ENCODE data around the gene CLIP2.

The CLIP2 gene

DNA sequence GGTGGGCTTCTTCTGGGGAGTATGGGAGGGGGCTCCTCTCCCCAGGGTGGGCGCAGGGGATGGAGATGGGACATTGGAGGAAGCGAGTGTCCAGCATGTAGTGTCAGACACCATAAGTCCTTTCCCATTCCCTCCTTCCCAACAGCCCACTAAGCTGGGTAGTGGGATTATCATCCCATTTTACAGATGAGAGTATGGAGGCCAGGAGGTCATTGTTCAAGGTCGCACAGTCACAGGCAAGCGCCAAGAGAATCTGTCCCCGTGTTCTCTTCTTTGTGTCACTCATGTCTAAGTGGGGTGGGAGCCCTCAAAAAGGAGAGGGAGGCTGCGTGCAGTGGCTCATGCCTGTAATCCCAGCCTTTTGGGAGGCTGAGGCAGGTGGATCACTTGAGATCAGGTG, 64.8 kb downstream of the CLIP2 start:
- TF ChIP-seq, protein P1, sequence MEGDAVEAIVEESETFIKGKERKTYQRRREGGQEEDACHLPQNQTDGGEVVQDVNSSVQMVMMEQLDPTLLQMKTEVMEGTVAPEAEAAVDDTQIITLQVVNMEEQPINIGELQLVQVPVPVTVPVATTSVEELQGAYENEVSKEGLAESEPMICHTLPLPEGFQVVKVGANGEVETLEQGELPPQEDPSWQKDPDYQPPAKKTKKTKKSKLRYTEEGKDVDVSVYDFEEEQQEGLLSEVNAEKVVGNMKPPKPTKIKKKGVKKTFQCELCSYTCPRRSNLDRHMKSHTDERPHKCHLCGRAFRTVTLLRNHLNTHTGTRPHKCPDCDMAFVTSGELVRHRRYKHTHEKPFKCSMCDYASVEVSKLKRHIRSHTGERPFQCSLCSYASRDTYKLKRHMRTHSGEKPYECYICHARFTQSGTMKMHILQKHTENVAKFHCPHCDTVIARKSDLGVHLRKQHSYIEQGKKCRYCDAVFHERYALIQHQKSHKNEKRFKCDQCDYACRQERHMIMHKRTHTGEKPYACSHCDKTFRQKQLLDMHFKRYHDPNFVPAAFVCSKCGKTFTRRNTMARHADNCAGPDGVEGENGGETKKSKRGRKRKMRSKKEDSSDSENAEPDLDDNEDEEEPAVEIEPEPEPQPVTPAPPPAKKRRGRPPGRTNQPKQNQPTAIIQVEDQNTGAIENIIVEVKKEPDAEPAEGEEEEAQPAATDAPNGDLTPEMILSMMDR (conservative IDR thresholded peaks at IDR 0.05; ENCODE audit: control insufficient read depth, insufficient read depth, low read depth, low read length) = no peak
- H3K4me3 ChIP-seq (ENCODE audit: control insufficient read depth, low read depth, low read length) = no peak overlapping the region
- DNase-seq (ENCODE audit: low read depth) = no peak

DNA sequence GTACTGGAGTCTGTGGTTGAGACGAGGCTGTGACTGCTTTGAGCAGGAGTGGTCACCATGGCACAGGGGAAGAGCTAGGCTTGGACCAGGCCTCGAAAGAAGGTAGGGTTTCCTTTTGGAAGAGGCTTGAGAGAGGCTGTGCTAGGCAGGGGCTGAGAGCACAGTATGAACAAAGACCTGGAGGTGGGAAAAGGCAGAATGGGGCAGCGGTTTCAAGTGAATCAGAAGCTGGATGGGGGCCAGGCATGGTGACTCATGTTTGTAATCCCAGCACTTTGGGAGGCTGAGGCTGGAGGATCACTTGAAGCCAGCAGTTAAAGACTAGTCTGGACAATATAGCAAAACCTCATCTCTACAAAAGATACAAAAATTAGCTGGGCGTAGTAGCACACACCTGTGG, 65.9 kb downstream of the CLIP2 start:
- peak; percentile 93 for DNase-seq (ENCODE audit: low read depth)
- TF ChIP-seq, protein P1 (conservative IDR thresholded peaks at IDR 0.05; ENCODE audit: control insufficient read depth, insufficient read depth, low read depth, low read length) = no peak
- H3K4me3 ChIP-seq (ENCODE audit: control insufficient read depth, low read depth, low read length) = no peak overlapping the region

DNA sequence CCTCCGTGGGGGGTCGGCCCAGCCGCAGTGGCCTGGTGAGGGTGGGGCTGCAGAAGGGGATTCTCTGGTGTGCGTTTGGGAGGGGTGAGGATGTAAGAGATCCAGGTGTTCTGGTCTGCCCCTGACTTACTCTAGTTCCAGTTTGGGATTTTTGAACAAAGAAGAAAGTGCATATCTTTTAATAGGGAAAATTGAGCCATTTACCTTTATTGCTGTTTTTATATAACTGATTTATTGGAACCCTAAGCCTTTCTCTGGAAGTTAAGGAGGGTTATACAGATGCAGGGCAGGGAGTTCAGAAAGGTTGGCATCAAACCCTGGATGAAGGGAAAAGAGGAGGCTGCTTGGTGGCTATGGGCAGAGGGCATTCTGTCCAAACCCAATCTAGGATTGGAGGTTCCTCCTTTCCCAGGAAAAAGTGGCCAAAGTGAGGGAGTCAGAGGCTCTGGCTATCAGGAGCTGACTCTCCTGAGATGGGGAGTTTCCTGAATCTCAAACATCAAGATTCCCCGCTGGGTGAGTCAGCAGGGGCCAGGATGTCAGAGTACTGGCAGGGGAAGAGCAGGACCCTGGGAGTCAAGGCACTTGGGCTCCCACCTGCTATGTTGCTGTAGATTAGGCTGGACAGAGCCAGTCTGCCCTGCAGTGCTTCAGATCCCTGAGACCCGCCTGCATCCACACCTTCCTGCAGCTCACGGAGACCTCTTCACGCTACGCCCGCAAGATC, 67.5 kb downstream of the CLIP2 start:
- DNase-seq (ENCODE audit: low read depth) = no peak
- TF ChIP-seq, protein P1 (conservative IDR thresholded peaks at IDR 0.05; ENCODE audit: control insufficient read depth, insufficient read depth, low read depth, low read length) = no peak
- H3K4me3 ChIP-seq (ENCODE audit: control insufficient read depth, low read depth, low read length) = no peak overlapping the region

DNA sequence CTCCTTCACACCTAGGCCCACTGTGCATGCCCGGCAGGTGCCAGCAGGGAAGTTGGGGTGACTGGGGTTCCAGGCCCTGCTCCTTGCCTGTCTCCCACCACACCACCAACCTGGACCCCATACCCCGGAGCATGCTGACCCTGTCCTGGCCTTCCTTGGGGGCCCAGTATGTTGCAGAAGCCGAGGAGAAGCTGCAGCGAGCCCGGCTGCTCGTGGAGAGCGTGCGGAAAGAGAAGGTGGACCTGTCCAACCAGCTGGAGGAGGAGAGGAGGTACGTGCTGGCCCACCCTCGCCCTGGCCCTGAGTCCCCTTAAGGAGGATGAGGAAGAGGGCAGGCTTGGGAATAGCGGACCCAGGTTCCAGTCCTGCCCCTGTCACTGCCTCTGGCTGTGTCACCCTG, 70.8 kb downstream of the CLIP2 start:
- H3K4me3 ChIP-seq (ENCODE audit: control insufficient read depth, low read depth, low read length) = no peak overlapping the region
- no peak for DNase-seq (ENCODE audit: low read depth)
- TF ChIP-seq, protein P1 (conservative IDR thresholded peaks at IDR 0.05; ENCODE audit: control insufficient read depth, insufficient read depth, low read depth, low read length) = no peak

DNA sequence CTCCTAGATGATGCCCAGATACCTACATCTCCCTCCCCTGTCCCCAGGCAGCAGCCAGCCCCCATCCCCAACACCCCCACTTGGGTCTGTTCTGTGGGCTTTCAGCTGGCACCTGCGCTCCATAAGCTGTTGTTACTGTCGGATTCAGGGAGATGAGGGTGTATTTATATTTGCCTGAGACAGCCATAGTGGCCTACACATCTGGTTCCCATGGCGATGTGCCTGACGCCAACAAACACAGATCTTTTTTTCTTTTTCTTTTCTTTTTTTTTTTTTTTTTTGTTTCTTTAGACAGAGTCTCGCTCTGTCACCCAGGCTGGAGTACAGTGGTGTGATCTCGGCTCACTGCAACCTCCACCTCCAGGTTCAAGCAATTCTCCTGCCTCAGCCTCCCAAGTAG, 73.1 kb downstream of the CLIP2 start:
- H3K4me3 ChIP-seq (ENCODE audit: control insufficient read depth, low read depth, low read length) = no peak overlapping the region
- no peak for DNase-seq (ENCODE audit: low read depth)
- TF ChIP-seq, protein P1 (conservative IDR thresholded peaks at IDR 0.05; ENCODE audit: control insufficient read depth, insufficient read depth, low read depth, low read length) = no peak

DNA sequence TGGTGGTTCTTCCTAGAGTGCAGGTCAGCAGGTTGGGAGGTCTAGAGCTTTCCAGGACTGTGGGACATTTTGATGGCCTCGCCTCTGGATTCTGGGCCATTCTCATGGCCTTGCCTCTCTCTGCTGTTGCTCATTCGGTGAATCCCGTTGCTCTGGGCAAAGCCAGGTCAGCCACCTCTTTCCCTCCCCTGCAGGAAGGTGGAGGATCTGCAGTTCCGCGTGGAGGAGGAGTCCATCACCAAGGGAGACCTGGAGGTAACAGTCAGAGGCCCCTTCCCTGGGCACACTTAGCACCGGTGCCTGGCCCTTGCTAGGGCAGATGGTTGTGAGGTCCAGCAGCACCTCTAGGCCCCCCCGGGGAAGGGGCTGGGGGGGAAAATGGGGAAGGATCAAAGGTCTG, 74.9 kb downstream of the CLIP2 start:
- no peak overlapping the region for H3K4me3 ChIP-seq (ENCODE audit: control insufficient read depth, low read depth, low read length)
- TF ChIP-seq, protein P1 (conservative IDR thresholded peaks at IDR 0.05; ENCODE audit: control insufficient read depth, insufficient read depth, low read depth, low read length) = peak; percentile 4
- no peak for DNase-seq (ENCODE audit: low read depth)

All from fibroblast of mammary gland (primary cell).